ENCODE measurements around the gene CDC14A. TPM values are rescaled to one million over a fixed set of nuclear protein-coding genes. Genes with fewer than 3 reads are reported as not detected.
"Not testable (repeated sequence)": the region's sequence is repeated elsewhere in the genome, so short reads cannot be mapped to it uniquely, and the experiment has no call there.

The CDC14A gene
- total and polyA plus RNA-seq, 2 donors = 3.9 to 29.1 TPM

DNA sequence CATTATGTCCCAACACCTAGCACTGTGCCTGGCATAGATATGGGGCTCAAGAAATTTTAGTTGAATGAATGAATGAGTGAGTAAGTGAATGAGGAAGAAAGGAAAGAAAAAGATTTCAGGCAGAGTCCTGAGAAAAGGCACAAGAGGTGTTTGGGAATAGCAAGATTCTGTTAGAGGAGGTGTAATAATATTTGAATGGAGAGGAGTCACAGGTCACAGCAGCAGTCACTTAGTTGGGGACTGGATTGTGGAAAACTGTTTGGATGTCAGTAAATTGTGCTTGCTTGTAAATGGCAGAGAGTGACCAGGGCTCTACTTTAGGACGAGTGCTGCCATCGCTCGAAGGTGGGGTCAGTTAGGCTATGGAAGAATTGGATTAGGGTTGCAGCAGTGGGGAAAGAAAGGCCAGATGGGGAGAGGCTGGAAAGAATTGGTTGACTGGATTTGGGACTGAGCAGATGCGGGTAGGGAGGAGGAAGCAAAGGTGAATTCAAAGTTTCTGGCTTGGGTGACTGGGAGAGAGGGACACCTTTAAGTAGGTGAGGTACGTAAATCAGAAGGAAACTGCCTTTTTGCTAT lies 9.3 kb downstream of the CDC14A start:
- Histone ChIP-seq H3K4me1 (ENCODE audit: insufficient read depth) (no peaks in the 10 kb centered on the region), H3K27ac (ENCODE audit: low read depth) (no peak overlapping the region), H3K36me3 (ENCODE audit: insufficient read depth) (no peaks in the 10 kb centered on the region), H3K4me3 (ENCODE audit: low read depth, low read length) (no peak overlapping the region)
- DNase-seq (ENCODE audit: extremely low spot score) = no peak
- WGBS = 90% methylated on average over 5 of the region's 5 CpGs

DNA sequence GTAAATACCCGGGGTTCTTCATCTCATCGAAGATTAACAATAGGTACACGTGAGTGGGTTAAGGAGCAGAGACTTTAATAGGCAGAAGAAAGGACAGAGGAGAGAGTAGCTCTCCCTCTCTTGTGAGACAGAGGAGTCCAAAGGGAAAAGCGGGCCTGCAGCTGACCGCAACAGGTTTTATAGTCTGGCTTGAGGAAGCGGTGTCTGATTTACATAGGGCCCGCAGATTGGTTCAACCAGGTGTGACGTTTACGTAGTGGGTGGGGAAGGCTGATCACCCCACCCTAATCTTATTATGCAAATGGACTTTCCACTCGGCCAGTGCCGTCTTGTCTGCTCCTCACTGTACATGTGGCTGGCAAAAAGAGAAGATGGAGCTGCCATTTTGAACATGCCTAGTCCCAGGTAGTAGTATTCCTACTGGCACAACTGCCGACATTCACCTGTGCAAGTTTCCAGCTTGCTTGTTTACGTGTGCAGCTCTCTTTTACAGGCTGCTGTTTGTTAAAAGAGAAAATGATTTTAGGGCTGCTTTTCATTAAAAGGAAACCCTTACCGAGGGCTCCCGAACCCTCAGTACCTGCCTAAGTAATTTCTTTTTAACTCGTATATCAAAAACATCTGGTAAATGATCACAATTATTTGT lies 10.6 kb downstream of the CDC14A start:
- DNase-seq (ENCODE audit: extremely low spot score) = no peak

DNA sequence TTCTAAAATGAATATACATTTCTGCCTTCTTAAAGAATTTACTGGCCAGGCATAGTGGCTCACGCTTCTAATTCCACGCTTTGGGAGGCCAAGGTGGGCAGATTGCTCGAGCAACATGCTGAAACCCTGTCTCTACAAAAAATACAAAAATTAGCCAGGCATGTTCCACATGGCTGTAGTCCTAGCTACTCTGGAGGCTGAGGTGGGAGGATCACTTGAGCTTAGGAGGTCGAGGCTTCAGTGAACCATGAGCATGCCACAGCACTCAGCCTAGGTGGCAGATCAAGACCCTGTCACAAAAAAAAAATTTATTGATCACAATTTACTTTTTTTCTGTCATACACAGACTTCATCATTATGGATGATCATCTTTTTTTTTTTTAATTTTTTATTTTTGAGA lies 11.5 kb downstream of the CDC14A start:
- no peaks in the 10 kb centered on the region for H3K4me1 ChIP-seq (ENCODE audit: insufficient read depth)
- no peak overlapping the region for H3K27ac ChIP-seq (ENCODE audit: low read depth)
- no peak for DNase-seq (ENCODE audit: extremely low spot score)
- H3K4me3 ChIP-seq (ENCODE audit: low read depth, low read length) = no peak overlapping the region
- WGBS = 96% methylated on average over 4 of the region's 4 CpGs
- H3K36me3 ChIP-seq (ENCODE audit: insufficient read depth) = no peaks in the 10 kb centered on the region

More for the DNA sequence above, 10.6 kb downstream of the CDC14A start:
- no peak overlapping the region for H3K4me3 ChIP-seq (ENCODE audit: low read depth, low read length)
- H3K4me1 ChIP-seq (ENCODE audit: insufficient read depth) = no peaks in the 10 kb centered on the region
- 93% methylated on average over 16 of the region's 16 CpGs for WGBS
- no peaks in the 10 kb centered on the region for H3K36me3 ChIP-seq (ENCODE audit: insufficient read depth)
- no peak overlapping the region for H3K27ac ChIP-seq (ENCODE audit: low read depth)

DNA sequence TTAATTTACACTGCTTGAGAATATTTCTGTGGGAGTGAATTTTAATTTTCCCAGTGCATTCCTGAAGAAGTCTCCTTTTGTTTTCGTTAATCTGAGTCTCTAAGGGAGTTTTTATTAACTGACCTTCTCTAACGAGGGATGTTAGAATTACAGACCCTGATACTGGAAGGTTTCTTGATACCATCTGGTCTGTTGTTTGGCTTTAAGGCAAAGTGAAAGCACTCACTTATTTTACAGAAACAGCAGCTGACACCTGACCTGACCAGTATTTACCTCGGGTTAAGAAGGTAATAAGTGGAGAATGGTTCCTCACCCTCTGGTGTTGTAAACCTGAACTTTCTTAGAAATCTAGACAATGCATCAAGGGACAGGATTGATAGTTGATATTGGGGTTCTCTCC lies 12.4 kb downstream of the CDC14A start:
- WGBS = 66% methylated on average over 3 of the region's 3 CpGs
- Histone ChIP-seq H3K27ac (ENCODE audit: low read depth) (no peak overlapping the region), H3K36me3 (ENCODE audit: insufficient read depth) (no peaks in the 10 kb centered on the region), H3K4me3 (ENCODE audit: low read depth, low read length) (no peak overlapping the region), H3K4me1 (ENCODE audit: insufficient read depth) (no peaks in the 10 kb centered on the region)
- DNase-seq (ENCODE audit: extremely low spot score) = no peak

DNA sequence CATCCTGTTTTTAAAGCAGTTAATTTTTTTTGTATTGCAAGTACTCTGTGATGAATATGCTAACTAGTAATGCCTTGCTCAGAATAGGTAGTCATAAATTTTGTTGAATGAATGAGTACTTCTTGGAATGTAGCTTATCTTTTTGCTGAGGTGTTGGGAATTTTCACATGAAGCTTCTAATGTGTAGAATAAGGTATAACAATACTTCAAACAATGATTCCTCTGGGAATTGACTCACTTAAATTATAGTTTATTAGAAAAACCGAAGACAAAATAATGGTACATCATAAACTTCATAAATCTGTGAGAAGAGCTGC lies 13.9 kb downstream of the CDC14A start:
- H3K4me3 ChIP-seq (ENCODE audit: low read depth, low read length) = no peak overlapping the region
- no peak for DNase-seq (ENCODE audit: extremely low spot score)
- 74% methylated on average over 1 of the region's 1 CpG for WGBS
- no peaks in the 10 kb centered on the region for H3K36me3 ChIP-seq (ENCODE audit: insufficient read depth)
- no peak overlapping the region for H3K27ac ChIP-seq (ENCODE audit: low read depth)
- no peaks in the 10 kb centered on the region for H3K4me1 ChIP-seq (ENCODE audit: insufficient read depth)

DNA sequence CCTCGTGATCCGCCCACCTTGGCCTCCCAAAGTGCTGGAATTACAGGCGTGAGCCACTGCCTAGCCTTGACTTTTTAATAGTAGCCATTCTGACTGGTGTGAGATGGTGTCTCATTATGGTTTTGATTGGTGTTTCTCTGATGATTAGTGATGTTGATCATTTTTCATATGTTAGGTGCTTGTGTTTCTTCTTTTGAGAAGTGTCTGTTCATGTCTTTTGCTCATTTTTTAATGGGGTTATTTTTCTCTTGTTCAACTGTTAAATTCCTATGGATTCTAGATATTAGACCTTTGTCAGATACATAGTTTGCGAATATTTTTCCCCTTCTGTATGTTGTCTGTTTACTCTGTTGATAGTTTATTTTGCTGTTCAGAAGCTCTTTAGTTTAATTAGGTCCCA lies 17.0 kb downstream of the CDC14A start:
- WGBS = 98% methylated on average over 4 of the region's 4 CpGs
- DNase-seq (ENCODE audit: extremely low spot score); H3K27ac ChIP-seq (ENCODE audit: low read depth); H3K4me3 ChIP-seq (ENCODE audit: low read depth, low read length); H3K4me1 ChIP-seq (ENCODE audit: insufficient read depth); H3K36me3 ChIP-seq (ENCODE audit: insufficient read depth): not testable (repeated sequence)

DNA sequence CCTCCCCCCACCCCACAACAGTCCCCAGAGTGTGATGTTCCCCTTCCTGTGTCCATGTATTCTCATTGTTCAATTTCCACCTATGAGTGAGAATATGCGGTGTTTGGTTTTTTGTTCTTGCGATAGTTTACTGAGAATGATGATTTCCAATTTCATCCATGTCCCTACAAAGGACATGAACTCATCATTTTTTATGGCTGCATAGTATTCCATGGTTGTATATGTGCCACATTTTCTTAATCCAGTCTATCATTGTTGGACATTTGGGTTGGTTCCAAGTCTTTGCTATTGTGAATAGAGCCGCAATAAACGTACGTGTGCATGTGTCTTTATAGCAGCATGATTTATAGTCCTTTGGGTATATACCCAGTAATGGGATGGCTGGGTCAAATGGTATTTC lies 21.6 kb downstream of the CDC14A start:
- WGBS = 86% methylated on average over 3 of the region's 5 CpGs
- not testable (repeated sequence) for H3K36me3 ChIP-seq (ENCODE audit: insufficient read depth); H3K4me1 ChIP-seq (ENCODE audit: insufficient read depth); DNase-seq (ENCODE audit: extremely low spot score); H3K27ac ChIP-seq (ENCODE audit: low read depth); H3K4me3 ChIP-seq (ENCODE audit: low read depth, low read length)

DNA sequence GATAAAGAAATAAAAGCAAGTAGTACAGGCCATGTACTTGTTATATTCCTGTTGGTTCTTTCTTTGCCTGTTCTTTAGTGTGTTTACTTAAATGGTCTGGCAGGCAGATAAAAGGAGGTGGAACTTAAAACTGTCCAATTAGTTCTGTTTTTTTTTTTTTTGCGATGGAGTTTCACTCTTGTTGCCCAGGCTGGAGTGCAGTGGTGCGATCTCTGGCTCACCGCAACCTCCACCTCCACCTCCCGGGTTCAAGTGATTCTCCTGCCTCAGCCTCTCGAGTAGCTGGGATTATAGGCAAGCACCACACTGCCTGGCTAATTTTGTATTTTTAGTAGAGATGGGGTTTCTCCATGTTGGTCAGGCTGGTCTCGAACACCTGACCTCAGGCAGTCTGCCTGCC lies 24.6 kb downstream of the CDC14A start:
- not testable (repeated sequence) for H3K36me3 ChIP-seq (ENCODE audit: insufficient read depth); H3K4me1 ChIP-seq (ENCODE audit: insufficient read depth); H3K27ac ChIP-seq (ENCODE audit: low read depth); H3K4me3 ChIP-seq (ENCODE audit: low read depth, low read length); DNase-seq (ENCODE audit: extremely low spot score)
- 80% methylated on average over 6 of the region's 6 CpGs for WGBS

DNA sequence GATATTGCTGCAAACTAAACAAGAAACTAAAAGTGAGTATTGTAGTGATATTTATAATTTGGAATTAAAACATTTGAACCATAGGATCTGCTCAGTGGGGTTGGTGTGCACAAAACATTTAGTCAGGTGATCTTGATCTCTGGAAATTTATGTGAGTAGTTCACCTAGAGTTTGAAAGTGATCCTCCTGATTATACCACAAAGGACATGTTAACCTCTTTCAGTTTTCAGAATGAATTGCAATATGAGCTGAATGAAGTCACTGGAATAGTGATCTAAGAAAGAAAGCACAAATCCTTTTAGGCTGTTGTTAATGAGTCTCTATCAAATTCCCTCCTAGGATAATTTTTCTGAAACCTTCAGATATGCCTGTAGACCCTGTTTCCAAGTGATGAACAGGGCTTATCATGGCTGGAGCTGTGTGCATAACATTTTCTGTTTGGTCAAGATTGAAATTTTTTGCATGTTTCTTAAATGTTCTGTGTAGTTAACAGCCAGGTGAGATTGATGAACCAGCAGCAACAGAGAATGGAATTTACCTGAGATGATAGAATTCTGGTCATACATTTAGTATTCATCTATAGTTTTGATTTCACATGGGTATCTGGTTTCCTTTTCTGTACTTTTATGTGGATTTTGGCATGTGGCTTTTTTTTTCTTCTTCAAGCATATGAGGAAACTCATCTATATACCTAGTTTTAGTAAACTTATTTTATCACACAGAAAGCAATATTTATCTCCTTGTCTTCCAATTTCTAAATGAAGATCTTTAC lies 25.5 kb downstream of the CDC14A start:
- no peaks in the 10 kb centered on the region for H3K4me1 ChIP-seq (ENCODE audit: insufficient read depth)
- H3K27ac ChIP-seq (ENCODE audit: low read depth) = no peak overlapping the region
- no peak for DNase-seq (ENCODE audit: extremely low spot score)
- H3K4me3 ChIP-seq (ENCODE audit: low read depth, low read length) = no peak overlapping the region
- no peaks in the 10 kb centered on the region for H3K36me3 ChIP-seq (ENCODE audit: insufficient read depth)

DNA sequence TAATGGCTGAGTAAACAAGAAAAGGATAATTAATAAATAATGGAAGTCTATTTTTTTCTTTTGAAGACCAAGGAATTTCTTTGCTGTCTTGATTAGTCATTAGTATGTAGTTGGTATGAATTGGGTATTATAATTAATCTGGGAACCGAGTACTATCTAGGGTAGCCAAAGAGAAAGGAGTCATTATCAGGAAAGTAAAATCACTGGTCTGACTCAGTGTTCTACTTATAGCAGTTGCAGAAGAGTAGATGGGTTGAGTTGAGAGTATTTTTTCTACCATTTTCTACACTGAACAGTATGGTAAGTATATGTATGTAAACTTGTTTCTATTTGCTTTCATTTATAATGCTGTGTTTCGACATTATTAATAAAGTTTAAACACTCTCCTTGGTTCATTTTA lies 26.6 kb downstream of the CDC14A start:
- no peak for DNase-seq (ENCODE audit: extremely low spot score)
- 94% methylated on average over 2 of the region's 2 CpGs for WGBS
- Histone ChIP-seq H3K36me3 (ENCODE audit: insufficient read depth) (no peaks in the 10 kb centered on the region), H3K4me1 (ENCODE audit: insufficient read depth) (no peaks in the 10 kb centered on the region), H3K4me3 (ENCODE audit: low read depth, low read length) (no peak overlapping the region), H3K27ac (ENCODE audit: low read depth) (no peak overlapping the region)

DNA sequence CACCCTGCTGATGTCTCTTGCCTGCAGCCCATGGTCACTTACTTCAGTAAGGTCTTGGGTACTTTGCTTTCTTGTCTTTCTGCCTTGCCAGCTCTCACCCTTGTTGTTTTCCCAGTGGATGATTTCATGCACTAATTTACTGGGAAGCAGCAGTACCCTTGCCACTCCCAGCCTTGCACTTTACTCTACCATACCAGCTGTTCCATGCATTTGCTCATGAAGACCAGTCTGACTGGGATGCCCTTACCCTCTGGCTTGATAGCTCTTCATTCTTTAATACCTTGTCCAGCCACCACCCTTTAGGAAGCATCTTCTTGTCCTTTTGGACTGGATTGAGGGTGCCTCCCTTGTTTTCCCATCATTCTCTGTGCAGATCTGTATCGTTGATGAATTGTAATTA lies 28.3 kb downstream of the CDC14A start:
- Histone ChIP-seq H3K4me3 (ENCODE audit: low read depth, low read length) (no peak overlapping the region), H3K4me1 (ENCODE audit: insufficient read depth) (no peaks in the 10 kb centered on the region), H3K27ac (ENCODE audit: low read depth) (no peak overlapping the region), H3K36me3 (ENCODE audit: insufficient read depth) (no peaks in the 10 kb centered on the region)
- 85% methylated on average over 1 of the region's 1 CpG for WGBS
- no peak for DNase-seq (ENCODE audit: extremely low spot score)

DNA sequence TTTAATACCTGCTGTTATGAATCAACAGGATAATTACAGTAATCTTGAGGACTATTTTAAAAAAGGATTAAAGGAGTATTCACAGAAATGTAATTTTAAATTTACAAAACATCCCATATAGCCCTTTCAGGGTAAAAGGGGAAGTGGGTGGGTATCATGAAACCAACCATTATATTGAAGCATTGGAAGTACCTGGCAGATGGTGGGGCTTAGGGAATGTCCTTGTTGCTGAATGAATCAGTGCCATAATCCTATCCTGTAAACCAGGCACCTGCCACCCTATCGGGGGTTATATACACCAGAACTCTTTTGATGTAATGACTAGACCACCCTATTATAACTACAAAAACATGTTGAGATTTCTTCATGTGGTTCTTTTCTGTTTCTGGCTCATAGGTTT lies 30.4 kb downstream of the CDC14A start:
- WGBS = 43% methylated on average over 1 of the region's 1 CpG
- H3K4me3 ChIP-seq (ENCODE audit: low read depth, low read length) = no peak overlapping the region
- H3K27ac ChIP-seq (ENCODE audit: low read depth) = no peak overlapping the region
- DNase-seq (ENCODE audit: extremely low spot score) = no peak
- no peaks in the 10 kb centered on the region for H3K36me3 ChIP-seq (ENCODE audit: insufficient read depth)
- H3K4me1 ChIP-seq (ENCODE audit: insufficient read depth) = no peaks in the 10 kb centered on the region

DNA sequence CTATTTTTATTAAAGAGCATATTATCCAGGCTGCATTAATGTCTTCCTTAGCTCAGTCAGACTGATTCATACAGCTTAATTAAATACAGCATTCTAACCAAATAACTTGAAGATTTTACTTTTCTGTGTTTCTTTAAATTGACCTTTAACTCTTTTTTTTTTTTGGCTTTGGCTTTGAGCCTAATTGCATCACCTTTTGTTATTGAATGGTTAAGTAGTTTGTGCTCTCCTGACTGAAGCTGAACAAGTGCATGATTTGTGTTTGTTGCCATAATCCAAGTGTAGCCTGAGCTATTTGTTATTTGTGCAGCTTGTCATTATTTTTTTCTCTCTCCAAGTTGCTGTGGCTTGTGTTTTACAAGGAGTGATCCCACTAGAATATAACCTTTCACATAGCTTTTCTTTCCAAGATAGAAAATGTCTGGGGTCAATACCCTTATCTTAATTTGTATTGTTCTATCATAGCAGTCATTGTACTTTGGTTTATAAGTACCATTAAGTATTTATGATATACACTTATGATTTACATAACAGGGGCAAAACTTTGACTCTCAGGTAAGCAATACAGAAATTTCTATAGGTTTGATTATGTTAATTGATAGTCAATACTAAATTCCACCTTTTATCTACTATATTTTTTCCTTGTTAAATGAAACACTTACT lies 31.6 kb downstream of the CDC14A start:
- no peaks in the 10 kb centered on the region for H3K4me1 ChIP-seq (ENCODE audit: insufficient read depth)
- H3K4me3 ChIP-seq (ENCODE audit: low read depth, low read length) = no peak overlapping the region
- no peak overlapping the region for H3K27ac ChIP-seq (ENCODE audit: low read depth)
- no peaks in the 10 kb centered on the region for H3K36me3 ChIP-seq (ENCODE audit: insufficient read depth)
- DNase-seq (ENCODE audit: extremely low spot score) = no peak

DNA sequence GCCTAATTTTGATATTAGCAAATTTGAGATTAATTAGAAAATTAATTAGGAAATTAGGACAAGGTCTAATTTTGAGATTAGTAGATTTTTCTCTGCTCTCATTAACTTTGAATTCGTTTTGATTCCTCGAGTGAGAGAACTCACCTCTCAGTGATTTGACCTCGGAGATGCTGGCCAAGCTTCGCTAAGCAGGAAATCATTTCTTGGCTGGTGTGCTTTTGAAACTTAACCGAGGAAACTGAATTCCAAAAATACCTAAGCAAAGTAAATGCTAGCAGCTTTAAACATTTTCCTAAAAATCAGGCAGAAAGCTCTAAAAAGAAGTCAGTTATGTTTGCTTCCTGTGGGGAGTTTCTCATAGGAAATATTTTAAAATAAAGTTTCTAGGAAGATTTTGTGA lies 34.9 kb downstream of the CDC14A start:
- Histone ChIP-seq H3K36me3 (ENCODE audit: insufficient read depth) (no peaks in the 10 kb centered on the region), H3K4me1 (ENCODE audit: insufficient read depth) (no peaks in the 10 kb centered on the region), H3K27ac (ENCODE audit: low read depth) (no peak overlapping the region), H3K4me3 (ENCODE audit: low read depth, low read length) (no peak overlapping the region)
- WGBS = 17% methylated on average over 5 of the region's 5 CpGs
- no peak for DNase-seq (ENCODE audit: extremely low spot score)
